ENCODE results near the gene ABHD16A.

ABHD16A gene

DNA sequence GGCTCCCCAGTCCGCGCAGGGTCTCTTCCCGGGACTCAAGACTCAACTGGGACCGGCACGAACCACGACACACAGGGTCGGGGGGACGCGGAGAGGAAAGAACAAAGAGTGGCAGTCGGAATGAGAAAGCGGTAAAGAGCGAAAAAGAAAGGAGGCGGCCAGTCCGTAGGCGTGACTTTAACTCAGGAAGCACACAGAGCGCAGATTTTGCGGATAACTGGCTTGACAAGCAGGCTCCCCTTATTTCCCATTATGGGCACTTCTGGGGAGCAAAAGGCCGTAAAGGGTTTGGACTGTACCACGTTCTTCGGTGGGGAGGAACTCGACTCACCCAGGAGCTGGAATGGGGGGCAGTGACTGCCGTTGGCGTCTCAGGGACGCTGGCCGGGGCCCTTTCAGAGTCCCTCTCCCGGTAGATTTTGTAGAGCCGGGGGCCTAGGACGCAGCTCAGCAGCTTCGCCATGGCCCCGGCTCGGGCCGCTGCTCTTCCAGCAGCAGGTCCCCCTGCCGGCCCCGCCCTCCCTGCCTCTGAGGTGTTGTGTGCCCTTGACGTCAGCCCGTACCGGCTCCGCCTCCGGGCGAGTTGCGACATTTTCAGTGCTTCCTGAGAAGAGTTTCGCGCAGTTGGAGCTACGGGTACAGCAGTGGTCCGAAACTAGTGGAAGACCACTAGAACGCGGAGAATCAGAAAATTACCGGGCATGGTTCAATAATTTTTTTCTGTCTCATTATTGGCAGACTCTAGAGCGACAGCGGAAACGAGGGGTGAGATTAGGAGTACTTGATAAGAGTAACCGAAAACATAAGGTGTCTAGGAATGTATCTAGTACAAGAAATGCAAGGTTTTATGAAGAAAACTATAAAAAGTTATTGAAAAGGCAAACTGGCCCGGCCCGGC lies at the start of gene ABHD16A:
ABHD16A (minus strand) TSS at position 506 of the 898 bp plus-strand sequence; CDS start at position 463, 43 bp downstream.
- peak; percentile 78 to 98 (median 96) for DNase-seq

DNA sequence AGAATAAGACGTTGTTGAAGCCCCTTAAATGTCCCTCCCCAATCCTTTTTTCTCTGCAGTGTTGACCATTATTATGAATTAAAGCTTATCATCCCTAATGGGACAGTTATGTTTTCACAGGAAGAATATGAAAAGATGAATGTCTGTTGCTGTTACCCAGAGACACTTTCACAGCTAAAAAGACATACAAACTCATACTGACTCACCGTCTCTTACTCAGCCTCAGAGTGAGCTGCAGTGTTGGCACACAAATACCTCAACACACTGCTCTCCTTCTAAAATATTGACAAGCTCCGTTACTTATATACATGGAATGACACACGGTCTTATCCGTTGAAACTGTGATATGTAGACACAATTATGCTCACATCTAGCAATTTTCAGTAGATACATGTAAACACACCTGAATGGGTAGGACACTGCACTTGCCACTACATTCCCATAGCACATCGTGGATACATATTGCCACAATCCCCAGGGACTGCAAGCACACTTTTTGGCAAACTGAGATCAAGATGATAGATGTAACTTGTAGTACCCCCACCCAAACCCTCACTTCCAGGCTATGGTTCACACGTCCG lies 49.7 kb upstream of the ABHD16A start:
- DNase-seq, result no peak

DNA sequence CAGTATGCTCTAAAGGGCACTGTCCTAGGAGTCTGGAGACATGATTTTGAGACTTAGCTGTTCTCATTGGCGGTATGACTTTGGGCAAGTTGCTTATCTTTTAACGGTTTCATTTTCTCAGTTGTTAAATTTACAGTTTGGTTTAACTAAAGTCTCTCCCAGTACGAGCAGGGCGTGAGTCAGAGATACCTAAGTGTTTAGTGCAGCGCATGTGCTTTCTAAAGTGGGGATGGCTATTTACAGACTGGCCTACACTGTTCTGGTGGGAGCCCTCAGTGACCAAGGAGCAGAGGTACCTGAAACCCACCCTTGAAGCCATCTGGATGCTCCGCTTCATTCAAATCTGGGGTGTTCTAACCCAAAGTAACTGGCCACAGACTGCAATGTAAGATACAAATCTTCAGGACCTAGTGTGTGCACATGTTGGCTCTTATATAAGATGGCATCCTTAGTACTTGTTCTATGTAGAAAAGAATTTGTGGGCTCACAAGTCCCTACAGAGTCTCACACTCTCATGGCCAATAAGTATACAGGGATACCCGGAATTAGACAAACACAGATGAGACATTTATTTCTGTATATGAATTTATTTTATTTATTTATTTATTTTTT lies 47.4 kb upstream of the ABHD16A start:
- no peak for DNase-seq

DNA sequence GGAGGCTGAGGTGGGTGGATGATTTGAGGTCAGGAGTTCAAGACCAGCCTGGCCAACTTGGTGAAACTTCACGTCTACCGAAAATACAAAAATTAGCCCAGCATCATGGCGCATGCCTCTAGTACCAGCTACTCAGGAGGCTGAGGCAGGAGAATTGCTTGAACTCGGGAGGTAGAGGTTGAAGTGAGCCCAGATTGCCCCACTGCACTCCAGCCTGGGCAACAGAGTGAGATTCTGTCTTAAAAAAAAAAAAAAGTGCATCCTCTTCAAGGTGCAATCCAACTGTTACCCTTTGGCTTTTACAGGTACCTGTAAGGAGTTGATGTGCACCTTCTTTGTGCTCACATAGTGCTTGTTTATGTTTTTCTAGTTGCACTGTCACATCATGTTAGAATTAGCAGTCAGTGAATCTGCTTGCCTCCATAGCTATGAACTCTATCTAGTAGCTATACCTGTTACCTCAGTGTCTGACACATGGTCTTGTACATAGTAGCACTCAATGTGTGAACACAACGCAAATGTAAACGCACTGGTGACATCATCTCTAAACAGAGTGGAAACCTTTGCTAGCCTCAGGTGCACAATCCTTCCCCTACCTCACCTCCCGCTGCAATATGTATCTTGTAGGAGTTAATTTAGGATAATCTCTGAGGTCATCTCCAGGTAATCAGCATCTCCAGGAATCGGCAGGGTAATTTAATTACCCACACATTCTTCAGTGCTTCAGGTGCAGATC lies 46.3 kb upstream of the ABHD16A start:
- DNase-seq, result no peak

DNA sequence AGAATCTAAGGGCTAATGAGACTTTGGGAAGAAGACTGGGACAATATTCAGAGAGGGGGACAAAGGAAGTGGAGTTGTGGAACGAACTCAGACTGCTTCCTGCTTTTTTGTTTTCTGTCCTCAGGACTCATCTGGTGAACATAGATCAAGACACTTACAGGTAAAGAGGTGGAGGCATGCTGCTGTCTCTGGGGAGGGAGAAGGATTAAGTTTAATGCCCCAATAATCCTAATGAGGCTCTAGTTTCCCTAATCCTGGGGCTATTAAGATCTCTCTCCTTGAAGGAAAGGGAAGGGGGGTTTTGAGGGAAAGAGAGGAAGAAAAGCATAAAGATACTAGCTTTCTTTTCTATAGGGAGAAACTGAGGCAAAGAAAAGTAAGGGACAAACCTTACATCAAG lies 41.3 kb upstream of the ABHD16A start:
- DNase-seq, result no peak

DNA sequence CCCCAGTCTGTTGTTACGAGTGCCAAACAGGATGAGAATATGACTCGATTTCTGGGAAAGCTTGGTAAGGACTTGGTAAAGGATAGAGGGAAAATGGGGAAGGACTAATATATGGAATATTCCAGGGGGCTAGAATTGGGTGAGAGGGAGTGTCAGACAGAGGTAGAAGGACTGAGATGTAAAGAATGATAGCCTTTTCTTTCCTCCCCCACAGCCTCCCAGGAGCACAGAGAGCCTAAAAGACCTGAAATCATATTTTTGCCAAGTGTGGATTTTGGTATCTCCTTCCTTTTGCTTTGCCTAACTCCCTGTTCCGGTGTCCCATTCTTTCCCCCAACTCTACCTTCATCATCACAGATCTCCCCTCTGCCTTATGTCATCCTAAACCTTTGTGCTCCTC lies 39.8 kb upstream of the ABHD16A start:
- no peak for DNase-seq

DNA sequence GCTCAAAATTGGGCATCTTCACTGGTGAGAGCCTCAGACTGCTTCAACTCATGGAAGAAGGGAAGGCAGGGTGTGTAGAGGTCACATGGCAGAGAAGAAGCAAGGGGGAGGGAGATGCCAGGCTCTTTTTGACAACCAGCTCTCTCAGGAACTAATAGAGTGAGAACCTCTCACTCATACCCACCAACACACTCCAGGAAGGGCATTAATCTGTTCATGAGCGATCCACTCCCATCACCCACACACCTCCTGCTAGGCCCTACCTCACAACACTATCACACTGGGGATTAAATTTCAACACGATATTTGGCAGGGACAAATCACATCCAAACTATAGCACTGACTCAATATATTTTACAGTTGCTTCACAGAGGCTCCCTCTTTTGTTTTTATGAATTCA lies 38.7 kb upstream of the ABHD16A start:
- no peak for DNase-seq

DNA sequence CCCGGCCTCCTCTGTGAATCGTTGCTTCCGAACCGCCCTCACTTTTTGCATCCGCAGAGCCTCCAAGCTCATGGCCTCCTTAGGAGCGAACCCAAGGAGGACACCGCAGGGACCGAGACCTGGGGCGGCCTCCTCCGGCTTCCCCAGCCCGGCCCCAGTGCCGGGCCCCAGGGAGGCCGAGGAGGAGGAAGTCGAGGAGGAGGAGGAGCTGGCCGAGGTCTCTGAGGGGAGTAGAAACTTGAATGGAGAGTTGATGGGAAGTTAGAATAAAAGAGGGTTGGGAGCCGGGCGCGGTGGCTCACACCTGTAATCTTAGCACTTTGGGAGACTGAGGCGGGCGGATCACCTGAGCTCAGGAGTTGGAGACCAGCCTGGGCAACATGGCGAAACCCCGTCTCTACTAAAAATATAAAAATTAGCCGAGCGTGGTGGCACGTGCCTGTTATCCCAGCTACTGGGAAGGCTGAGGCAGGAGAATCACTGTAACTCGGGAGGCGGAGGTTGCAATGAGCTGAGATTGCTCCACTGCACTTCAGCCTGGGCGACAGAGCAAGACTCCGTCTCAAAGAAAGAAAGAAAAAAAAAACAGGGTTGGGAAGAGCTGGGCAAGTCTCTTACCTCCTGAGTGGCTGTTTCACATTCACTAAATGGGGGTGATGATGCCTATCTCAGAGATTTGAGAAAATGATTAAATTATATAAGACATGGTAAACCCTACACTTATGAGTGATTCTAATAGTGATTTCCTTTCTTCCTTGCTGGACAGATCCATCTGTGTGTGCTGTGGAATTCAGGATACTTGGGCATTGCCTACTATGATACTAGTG lies 37.5 kb upstream of the ABHD16A start:
- peak in 1 of 58 donors; percentile 34 for DNase-seq

DNA sequence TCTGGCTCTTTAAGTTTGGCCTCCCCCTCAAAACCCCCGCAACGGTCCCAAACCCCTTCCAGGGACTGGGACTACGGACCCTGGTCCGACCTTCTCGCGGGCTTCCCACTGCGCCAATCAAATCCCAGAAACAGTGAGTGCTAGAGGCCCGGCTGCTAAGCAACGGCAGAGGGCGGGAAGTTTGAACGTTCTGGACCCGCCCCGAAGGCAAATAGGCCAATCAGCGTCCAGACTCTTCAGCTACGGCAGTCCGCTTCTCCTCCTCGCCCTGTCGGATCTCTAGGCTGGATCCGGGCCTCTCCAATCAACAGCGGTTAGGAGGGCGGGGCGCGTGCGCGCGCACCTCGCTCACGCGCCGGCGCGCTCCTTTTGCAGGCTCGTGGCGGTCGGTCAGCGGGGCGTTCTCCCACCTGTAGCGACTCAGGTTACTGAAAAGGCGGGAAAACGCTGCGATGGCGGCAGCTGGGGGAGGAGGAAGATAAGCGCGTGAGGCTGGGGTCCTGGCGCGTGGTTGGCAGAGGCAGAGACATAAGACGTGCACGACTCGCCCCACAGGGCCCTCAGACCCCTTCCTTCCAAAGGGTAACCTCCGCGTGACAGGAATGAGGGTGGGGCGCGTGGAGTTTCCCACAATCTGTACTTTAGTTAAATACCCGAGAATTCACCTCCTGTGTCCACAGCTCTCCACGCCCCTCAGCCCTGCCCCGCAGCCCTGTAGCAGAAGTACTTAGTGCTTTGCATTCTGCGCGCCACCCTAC lies 36.7 kb upstream of the ABHD16A start, which contains the start of gene MSH5:
MSH5 (plus strand) TSS at position 367 of the 758 bp plus-strand sequence. CDS start 462 bp downstream, outside the sequence.
- DNase-seq, result peak; percentile 71 to 98 (median 96)

DNA sequence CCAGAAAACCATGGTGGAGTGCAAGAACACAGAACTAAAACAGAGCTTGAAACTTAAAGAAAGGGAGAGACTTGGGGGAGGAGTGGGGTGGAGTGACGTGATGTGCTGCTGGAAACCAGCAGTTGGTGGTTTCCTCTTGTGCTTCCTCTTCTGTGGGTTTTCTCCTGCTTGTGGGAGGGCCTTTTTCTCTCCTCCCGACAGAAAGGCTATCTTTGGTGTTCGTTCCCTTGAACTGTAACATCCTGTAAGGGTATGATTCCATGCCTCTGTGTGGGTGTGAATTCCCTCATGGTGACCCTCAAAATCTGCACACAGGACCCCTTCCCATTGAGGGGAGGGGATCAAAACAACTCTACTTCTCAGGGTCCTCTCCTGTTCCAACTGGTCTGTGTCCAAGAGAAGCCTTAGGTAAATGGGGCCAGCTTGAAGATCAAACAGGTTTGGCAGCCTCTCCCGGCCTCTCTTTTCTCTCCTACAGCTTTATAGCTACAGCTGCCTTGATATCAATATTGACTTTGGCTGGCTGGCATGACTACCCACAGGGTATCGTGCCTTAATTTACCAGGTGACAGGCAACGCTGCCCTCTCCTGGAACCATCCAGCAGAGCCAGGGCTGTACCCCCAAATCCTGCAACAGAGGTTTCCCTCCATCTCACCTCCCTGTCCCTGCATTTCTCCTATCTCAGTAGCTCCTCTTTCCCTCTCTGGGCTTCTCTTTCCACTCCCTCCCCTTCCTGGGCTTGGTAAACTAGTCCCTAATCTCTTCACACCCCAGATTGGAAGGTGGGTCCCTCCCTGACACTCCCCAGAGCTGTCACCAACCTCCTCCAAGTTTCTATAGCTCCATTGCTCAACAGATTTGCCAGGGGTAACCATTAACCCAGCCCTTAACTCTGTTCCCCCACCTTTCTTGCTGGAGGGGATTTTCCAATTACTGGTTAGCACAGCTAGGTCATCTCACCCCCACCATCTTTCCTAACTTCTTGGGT lies 35.2 kb upstream of the ABHD16A start:
- peak in 10 of 58 donors; percentile 6 to 53 (median 18) for DNase-seq

DNA sequence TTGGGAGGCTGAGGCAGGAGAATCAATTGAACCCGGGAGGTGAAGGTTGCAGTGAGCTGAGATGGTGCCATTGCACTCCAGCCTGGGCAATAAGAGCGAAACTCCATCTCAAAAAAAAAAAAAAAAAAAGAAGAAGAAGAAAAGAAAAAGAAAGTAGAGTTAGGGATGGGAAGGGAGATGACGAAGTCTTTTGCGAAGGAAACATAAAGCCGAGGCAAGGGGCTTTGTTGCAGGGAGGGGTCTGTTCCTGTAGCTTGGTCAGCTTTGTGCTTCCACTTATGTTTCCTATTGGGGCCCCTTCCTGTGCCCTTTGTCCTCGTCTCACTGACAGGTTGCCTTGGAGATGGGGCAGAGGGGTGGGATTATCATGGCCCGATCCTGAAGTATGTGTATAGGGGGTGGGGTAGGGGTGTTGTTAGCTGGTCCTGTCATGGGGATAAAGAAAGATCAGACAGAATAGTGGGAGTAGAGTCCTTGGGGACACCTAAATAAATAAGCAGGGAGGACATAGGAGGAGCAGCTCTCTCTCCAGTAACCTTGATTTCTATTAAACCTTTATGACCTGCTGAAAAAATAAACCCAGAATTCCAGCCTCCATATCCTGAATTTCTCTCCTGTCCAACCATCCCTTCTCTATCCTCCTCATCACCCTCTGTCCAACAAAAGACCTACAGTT lies 34.3 kb upstream of the ABHD16A start:
- DNase-seq, result no peak

DNA sequence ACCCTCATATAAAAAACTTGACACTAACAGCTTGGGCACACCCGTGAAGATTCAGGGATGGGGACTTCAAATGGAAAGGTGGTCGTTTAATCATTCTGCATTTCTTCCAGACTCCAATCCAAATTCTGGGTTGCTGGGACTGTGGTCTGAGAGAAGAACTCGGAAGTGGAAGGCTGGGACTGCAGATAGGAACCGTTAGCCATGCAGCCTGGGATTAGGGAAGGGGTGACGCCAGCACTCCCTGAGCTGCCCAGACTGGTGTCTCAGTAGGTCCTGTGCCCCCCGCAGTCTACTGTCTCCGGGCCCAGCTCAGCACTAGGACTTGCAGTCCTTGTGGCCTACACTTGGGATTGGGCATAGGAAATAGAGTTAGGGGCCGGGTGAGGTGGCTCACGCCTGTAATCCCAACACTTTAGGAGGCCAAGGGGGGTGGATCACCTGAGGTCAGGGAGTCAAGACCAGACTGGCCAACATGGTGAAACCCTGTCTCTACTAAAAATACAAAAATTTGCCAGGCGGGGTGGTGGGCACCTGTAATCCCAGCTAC lies 33.7 kb upstream of the ABHD16A start:
- no peak for DNase-seq

DNA sequence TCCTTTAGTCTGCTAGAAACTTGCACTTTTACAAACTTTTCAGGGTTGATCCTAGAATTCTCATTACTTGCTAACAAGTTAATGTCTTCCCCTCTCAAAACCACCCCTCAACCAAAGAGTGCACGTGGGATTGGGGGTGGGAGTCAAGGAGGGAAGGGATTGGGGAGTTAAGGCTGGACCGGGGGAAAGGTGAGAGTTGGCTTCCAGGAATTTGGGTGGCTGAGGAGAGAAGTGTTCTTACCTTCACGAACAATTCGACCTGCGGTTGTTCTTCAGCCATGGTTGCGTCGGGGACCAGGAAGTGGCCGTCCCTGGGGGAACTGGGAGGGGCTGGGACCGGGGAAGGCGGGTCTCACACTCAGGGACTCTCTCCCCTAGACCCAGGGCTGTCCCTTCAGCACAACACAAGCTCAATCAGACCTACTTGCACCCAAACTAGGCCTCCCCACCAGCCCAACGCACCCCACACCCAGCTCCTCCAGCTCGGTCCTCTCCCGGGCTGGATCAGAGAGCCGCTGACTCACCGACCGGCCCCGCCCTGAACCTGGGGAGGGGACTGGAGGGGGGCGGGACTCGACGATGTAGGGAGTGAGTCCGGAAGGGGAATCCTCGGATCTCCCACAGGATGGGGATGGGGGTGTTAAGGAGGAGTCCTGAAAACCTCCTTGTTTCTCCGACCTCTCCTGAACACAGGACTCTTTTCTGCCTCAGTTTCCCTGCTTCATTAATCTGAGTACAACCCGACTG lies 33.1 kb upstream of the ABHD16A start, which contains the start of gene CLIC1:
CLIC1 (minus strand) TSS at position 510 of the 747 bp plus-strand sequence; CDS start at position 280, 230 bp downstream.
- DNase-seq, result peak in 4 of 58 donors; percentile 6 to 69 (median 18)

DNA sequence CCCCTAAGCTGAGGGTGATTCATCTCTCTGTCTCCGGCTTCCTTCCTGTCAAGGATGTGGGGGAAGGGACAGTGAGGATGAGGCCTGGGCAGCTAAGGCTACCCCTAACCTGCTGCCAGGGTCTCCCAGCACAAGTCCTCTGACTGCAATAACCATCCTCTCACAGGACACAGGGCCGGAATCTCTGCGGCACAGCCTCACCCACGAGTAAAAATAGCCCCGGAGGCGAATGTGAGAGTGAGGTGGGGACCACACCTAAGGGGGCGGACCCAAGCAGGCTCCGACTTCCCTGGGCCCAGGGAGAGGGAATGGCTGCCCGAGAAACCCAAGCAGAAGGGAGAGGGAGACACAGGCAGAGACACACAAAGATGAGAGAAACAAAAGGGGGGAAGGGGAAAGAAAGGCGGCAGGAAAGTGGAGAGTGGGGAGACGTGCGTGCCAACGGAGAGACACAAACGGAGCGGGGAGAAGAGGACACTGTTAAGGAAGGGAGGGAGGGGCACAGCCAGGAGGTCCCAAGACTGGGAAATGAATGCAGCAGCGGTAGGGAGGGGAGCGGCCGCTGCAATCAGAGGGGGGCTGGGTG lies 31.8 kb upstream of the ABHD16A start:
- peak in 2 of 58 donors; percentile 22 to 30 for DNase-seq

DNA sequence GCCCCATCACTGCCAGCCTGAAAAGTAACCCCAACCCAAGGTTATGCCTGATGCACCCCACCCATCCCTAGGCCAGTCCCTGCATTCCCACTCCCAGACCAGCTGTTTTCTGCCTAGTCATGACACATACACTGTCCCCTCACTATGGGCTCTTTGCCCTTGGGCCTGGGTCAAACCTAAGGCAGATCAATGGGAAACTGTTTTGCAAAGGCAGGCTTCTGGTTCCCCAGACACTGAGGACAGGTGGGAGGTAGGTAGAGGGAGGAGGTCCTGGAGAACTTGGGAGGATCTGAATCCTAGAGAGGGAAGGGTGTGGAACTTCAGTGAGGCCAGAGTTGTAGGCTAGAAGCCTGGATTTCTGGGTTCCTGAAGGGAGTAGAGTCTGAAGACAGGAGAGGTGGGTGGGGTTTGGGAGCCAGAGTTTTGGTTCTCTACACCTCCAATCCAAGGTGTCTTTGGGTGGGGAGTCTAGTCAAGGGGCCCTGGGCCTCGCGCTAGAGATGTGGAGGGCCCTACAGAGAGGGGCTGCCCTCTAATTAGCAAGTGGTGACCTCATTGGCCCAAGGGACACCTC lies 31.2 kb upstream of the ABHD16A start:
- DNase-seq, result no peak

DNA sequence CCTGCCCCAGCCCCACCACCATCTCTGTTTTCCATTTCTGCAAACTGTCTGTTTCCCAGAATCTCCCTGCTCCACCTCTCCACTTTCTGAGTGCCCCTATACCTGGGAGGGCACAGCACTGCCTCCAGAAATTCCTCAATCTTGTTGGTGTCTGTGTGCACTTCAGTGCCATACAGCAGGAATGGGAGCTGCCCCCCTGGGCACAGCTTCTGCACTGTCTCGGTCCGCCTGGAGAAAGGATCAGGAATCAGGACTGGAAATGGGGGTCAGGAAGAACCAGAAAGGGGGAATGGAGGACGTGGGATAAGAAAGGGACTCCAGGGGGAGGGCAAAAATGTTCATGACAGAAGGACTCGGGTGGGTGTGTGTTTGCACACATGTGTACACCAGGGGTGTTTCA lies 30.6 kb upstream of the ABHD16A start:
- no peak for DNase-seq
